ENCODE results near the gene ELANE. TPM values are rescaled to one million over a fixed set of nuclear protein-coding genes. Genes with fewer than 3 reads are reported as not detected.

The ELANE gene
- total RNA-seq, 1 donor from 2014 or later, result not detected

GRCh38 chr19:867301-867793, 15.2 kb downstream of the ELANE start:
- no peaks in the 10 kb centered on the region for H3K27me3 Mint-ChIP-seq (ENCODE audit: insufficient read depth)

GRCh38 chr19:867855-868457, 15.9 kb downstream of the ELANE start:
- Mint-ChIP-seq H3K27ac (no peak overlapping the region), H3K36me3 (ENCODE audit: low read depth) (peaks cover 10% of the 10 kb centered on the region), H3K4me3 (no peak overlapping the region), H3K9me3 (no peaks in the 10 kb centered on the region), H3K27me3 (ENCODE audit: insufficient read depth) (no peaks in the 10 kb centered on the region), H3K4me1 (ENCODE audit: low read depth) (peaks cover 7% of the 10 kb centered on the region)
- DNase-seq (ENCODE audit: low spot score), result no peak
- intact Hi-C loops (cut with micrococcal nuclease), result no loop called here

More at GRCh38 chr19:867301-867793, 15.2 kb downstream of the ELANE start:
- Mint-ChIP-seq H3K9me3 (no peaks in the 10 kb centered on the region), H3K4me3 (no peak overlapping the region), H3K27ac (no peak overlapping the region), H3K36me3 (ENCODE audit: low read depth) (peaks cover 10% of the 10 kb centered on the region), H3K4me1 (ENCODE audit: low read depth) (peaks cover 7% of the 10 kb centered on the region)
- intact Hi-C loops (cut with micrococcal nuclease), result no loop called here
- DNase-seq (ENCODE audit: low spot score), result no peak

GRCh38 chr19:868458-869244, 16.5 kb downstream of the ELANE start:
- Mint-ChIP-seq H3K36me3 (ENCODE audit: low read depth) (peaks cover 10% of the 10 kb centered on the region), H3K9me3 (no peaks in the 10 kb centered on the region), H3K4me1 (ENCODE audit: low read depth) (peaks cover 2% of the 10 kb centered on the region), H3K4me3 (no peak overlapping the region), H3K27me3 (ENCODE audit: insufficient read depth) (no peaks in the 10 kb centered on the region), H3K27ac (no peak overlapping the region)
- no peak for DNase-seq (ENCODE audit: low spot score)
- intact Hi-C loops (cut with micrococcal nuclease), result no loop called here

DNA sequence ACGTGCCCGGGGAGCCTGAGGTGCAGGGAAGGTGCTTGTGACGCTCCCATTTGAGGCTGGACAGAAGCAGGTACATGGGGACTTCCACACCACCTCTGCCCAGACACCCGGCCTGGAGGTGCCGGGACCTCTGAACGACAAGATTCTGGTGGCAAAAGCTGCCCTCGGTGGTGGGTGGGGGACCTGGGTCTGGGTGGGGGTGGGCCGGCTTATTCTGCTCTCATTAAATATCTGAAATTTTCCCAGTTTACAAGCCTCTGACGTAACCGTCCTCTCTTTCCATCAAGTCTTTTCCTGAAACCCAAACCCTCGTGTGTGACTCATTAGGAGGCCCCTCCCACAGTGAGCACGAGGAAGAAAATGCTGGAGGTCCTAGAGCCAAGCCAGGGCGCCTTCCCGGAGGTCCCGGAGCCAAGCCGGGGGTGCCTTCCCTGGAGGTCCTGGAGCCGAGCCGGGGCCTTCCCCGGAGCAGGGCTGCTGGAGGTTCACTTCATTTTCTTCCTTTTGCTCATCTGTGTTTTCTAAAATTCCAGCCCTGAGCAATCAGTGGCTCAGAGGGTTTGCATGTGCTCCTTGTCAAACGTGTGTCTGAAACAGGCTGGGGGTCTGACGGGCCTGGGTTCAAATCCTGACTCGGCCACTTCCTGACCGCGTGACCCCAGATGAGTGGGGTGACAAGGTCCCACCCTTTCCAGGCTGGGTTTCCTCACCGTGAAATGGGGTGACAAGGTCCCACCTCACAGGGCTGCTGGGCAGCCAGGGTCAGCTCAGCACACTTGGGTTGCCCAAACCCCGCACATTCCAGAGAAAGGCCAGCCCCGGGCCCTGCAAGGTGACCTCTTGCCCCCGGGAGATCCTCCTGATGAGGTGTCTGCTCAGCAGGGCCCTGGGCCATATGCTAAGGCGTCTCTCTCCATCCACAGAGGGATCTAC, 17.4 kb downstream of the ELANE start:
- no peaks in the 10 kb centered on the region for H3K4me1 Mint-ChIP-seq (ENCODE audit: low read depth)
- intact Hi-C loops (cut with micrococcal nuclease), result no loop called here
- H3K27ac Mint-ChIP-seq, result no peak overlapping the region
- no peaks in the 10 kb centered on the region for H3K27me3 Mint-ChIP-seq (ENCODE audit: insufficient read depth)
- no peak overlapping the region for H3K4me3 Mint-ChIP-seq
- H3K36me3 Mint-ChIP-seq (ENCODE audit: low read depth), result peaks cover 10% of the 10 kb centered on the region
- no peaks in the 10 kb centered on the region for H3K9me3 Mint-ChIP-seq
- no peak for DNase-seq (ENCODE audit: low spot score)

DNA sequence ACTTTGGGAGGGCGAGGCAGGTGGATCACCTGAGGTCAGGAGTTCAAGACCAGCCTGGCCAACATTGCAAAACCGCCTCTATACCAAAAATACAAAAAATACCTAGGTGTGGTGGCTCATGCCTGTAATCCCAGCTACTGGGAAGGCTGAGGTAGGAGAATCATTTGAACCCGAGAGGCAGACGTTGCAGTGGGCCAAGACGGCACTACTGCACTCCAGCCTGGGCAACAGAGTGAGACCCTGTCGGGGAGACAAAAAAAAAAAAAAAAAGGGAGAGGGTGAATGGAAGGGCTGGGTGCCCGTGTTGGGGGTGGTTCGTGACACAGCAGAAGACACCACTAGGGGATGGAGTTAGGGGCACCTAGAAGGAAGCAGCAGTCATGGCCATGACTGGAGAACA, 18.2 kb downstream of the ELANE start:
- H3K4me1 Mint-ChIP-seq (ENCODE audit: low read depth), result no peaks in the 10 kb centered on the region
- H3K9me3 Mint-ChIP-seq, result no peaks in the 10 kb centered on the region
- intact Hi-C loops (cut with micrococcal nuclease), result no loop called here
- no peak overlapping the region for H3K4me3 Mint-ChIP-seq
- H3K36me3 Mint-ChIP-seq (ENCODE audit: low read depth), result peaks cover 10% of the 10 kb centered on the region
- peak overlapping the region; percentile 8 for H3K27ac Mint-ChIP-seq
- no peak for DNase-seq (ENCODE audit: low spot score)
- H3K27me3 Mint-ChIP-seq (ENCODE audit: insufficient read depth), result no peaks in the 10 kb centered on the region

- H3K27me3 Mint-ChIP-seq (ENCODE audit: insufficient read depth), result no peaks in the 10 kb centered on the region
- H3K4me3 Mint-ChIP-seq, result no peak overlapping the region
- no peak overlapping the region for H3K27ac Mint-ChIP-seq
- H3K4me1 Mint-ChIP-seq (ENCODE audit: low read depth), result no peaks in the 10 kb centered on the region
- no peaks in the 10 kb centered on the region for H3K9me3 Mint-ChIP-seq
- peaks cover 10% of the 10 kb centered on the region for H3K36me3 Mint-ChIP-seq (ENCODE audit: low read depth)
- DNase-seq (ENCODE audit: low spot score), result no peak
- intact Hi-C loops (cut with micrococcal nuclease), result no loop called here
Measured at GRCh38 chr19:870963-871401, 18.9 kb downstream of the ELANE start.

DNA sequence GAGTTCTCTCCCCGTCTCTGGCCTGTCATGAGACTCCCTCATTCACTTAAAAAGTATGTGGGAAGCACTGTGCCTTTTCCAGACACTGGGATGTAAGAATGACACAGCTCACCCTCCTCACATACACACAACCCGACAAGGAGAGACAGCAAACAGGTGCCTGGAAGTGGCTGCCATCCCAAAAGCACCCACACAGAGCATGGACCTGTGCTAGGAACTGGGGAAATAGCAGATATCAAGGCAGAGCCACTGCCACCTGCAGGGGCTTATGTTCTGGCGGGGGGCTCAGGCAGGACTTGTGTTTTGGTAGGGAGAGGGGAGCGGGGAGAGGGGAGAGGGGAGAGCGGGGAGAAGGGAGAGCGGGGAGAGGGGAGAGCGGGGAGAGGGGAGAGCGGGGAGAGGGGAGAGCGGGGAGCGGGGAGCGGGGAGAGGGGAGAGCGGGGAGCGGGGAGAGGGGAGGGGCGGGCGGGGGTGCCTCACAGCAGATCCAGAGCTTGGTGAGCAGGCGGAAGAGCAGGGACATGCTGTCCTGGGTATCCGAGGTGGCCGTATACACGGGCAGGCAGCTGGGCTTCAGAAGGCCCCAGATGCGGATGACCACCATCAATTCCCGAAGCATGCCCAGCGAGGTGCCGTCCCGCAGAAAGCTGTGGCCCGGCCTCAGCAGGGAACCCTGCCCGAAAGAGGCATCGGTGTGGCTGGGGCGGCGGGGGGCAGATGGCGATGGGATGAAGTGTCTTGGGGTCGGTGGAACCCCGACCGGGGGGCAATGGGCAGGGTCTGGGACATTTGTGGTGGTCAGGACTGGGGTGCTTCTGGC, 19.6 kb downstream of the ELANE start:
- Mint-ChIP-seq H3K4me1 (ENCODE audit: low read depth) (no peaks in the 10 kb centered on the region), H3K27me3 (ENCODE audit: insufficient read depth) (no peaks in the 10 kb centered on the region), H3K27ac (peak overlapping the region; percentile 68), H3K9me3 (no peaks in the 10 kb centered on the region), H3K4me3 (peak overlapping the region; percentile 30), H3K36me3 (ENCODE audit: low read depth) (peaks cover 10% of the 10 kb centered on the region)
- intact Hi-C loops (cut with micrococcal nuclease), result loop anchor here (1.0 kb wide), 3 partner anchors 9 to 192 kb away; partner anchors contain the start of genes MED16 and RNU6-9
- DNase-seq (ENCODE audit: low spot score), result no peak

GRCh38 chr19:872266-872951, 20.3 kb downstream of the ELANE start:
- Mint-ChIP-seq H3K27ac (peak overlapping the region; percentile 68), H3K9me3 (no peaks in the 10 kb centered on the region), H3K27me3 (ENCODE audit: insufficient read depth) (no peaks in the 10 kb centered on the region), H3K4me3 (peak overlapping the region; percentile 69), H3K36me3 (ENCODE audit: low read depth) (peaks cover 9% of the 10 kb centered on the region), H3K4me1 (ENCODE audit: low read depth) (no peaks in the 10 kb centered on the region)
- intact Hi-C loops (cut with micrococcal nuclease), result loop anchor here (1.0 kb wide), 3 partner anchors 10 to 191 kb away; partner anchors contain the start of genes MED16 and RNU6-9
- DNase-seq (ENCODE audit: low spot score), result peak; percentile 84

DNA sequence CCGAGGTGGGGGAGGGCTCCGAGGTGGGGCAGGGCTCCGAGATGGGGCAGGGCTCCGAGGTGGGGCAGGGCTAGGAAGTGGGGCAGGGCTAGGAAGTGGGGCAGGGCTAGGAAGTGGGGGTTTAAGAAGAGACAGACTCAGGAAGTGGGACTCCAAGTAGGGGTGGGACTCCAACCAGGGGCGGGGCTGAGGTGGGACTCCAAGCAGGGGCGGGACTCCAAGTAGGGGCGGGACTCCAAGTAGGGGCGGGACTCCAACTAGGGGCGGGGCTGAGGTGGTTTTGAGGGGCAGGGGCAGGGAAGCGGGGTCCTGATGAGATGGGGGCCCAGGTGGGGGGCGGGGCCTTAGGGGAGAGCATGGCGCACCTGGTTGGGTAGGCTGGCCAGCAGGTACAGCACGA, 21.0 kb downstream of the ELANE start:
- intact Hi-C loops (cut with micrococcal nuclease), result no loop called here
- H3K36me3 Mint-ChIP-seq (ENCODE audit: low read depth), result peaks cover 6% of the 10 kb centered on the region
- peak; percentile 76 for DNase-seq (ENCODE audit: low spot score)
- no peaks in the 10 kb centered on the region for H3K9me3 Mint-ChIP-seq
- H3K27ac Mint-ChIP-seq, result peak overlapping the region; percentile 36
- no peaks in the 10 kb centered on the region for H3K27me3 Mint-ChIP-seq (ENCODE audit: insufficient read depth)
- H3K4me1 Mint-ChIP-seq (ENCODE audit: low read depth), result no peaks in the 10 kb centered on the region
- H3K4me3 Mint-ChIP-seq, result no peak overlapping the region

DNA sequence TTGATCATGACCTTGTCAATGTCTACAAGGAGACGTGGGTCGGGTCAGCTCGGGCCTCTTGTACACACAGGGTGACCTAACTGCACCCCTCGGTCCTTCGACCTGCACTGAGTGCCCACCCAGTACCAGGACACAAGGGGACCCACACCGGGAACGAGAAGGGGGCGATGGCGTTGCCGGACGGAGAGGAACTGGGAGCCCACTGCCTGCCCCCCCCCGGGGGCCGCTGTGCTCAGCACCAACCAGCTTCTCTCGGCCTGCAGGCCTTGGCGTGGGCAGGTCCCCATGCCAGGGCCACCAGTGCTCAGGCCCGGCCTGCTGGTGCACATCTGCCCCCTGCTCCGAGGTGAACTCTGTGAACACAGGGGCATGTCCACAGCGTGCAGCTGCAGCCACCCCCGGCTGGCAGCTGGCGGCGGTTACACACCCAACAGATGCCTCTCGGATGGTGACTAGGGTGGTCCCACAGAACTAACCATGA, 21.5 kb downstream of the ELANE start:
- Mint-ChIP-seq H3K4me3 (no peak overlapping the region), H3K9me3 (no peaks in the 10 kb centered on the region), H3K4me1 (ENCODE audit: low read depth) (no peaks in the 10 kb centered on the region), H3K27me3 (ENCODE audit: insufficient read depth) (no peaks in the 10 kb centered on the region), H3K36me3 (ENCODE audit: low read depth) (peaks cover 6% of the 10 kb centered on the region), H3K27ac (no peak overlapping the region)
- intact Hi-C loops (cut with micrococcal nuclease), result no loop called here
- no peak for DNase-seq (ENCODE audit: low spot score)

DNA sequence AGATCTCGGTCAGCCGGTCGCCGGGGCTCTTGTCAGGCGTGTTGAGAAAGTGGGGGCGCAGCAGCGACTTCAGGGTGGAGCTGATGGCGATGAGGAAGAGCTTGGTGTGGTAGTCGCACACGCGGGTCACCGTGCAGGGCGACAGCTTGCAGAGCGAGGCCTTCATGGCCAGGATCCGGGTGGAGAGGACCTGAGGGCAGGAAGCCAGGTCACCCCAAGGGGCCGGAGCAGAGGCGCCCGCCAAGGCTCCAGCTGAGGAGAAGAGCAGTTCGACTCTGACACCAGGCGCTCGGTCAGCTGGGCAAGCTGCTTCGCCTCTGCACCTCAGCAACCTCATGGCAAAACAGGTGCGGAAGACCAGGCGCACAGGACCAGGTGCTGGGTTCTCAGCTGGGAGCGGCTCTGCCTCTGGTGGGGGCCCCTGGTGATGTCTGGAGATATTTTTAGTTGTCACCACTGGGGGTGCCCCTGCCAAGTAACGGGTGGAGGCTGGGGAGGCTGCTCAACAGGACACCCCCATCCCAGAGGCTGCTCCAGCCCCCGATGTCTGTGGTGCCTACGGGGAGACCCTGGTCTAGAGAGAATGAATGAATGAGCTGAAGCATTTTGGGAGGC, 23.3 kb downstream of the ELANE start:
- Mint-ChIP-seq H3K9me3 (no peaks in the 10 kb centered on the region), H3K27me3 (ENCODE audit: insufficient read depth) (no peaks in the 10 kb centered on the region), H3K4me3 (no peak overlapping the region), H3K36me3 (ENCODE audit: low read depth) (peaks cover 7% of the 10 kb centered on the region), H3K4me1 (ENCODE audit: low read depth) (no peaks in the 10 kb centered on the region), H3K27ac (no peak overlapping the region)
- no peak for DNase-seq (ENCODE audit: low spot score)
- intact Hi-C loops (cut with micrococcal nuclease), result no loop called here

Measured in activated T-helper 1 cell treated with anti-CD3 and anti-CD28 coated beads, Interleukin-12 subunit alpha, Interleukin-12 subunit beta, Interleukin-2, Interleukin-4 antibody, amounts not matched to agents 30 ng/mL and 10 ng/mL and 1 ng/mL, durations not matched to agents 14 hours and 24 hours and 36 hours (primary cell).